Limb (tissue), 2 donors: ENCODE data around the gene DCDC2C.

ENCODE experiments used
- DNase-seq, 2 donors: peaks; one replicate each; pipeline ENCODE4 v3.0.0-alpha.2; 2016; ENCODE audit errors: extremely low spot score in 2 of 2

DCDC2C gene

GRCh38 chr2:3672861-3673678 lies 30.3 kb upstream of the DCDC2C start:
- DNase-seq: no peak

- DNase-seq: no peak
Observed at GRCh38 chr2:3674066-3674845, 29.1 kb upstream of the DCDC2C start.

- DNase-seq: no peak
Observed at GRCh38 chr2:3675687-3676086, 27.7 kb upstream of the DCDC2C start.

GRCh38 chr2:3677436-3677835 lies 25.9 kb upstream of the DCDC2C start:
- DNase-seq: no peak

GRCh38 chr2:3678212-3678611 lies 25.2 kb upstream of the DCDC2C start:
- no peak for DNase-seq

- DNase-seq: no peak
Observed at GRCh38 chr2:3679180-3679579, 24.2 kb upstream of the DCDC2C start.

- DNase-seq: no peak
Observed at GRCh38 chr2:3679616-3680393, 23.6 kb upstream of the DCDC2C start.

- no peak for DNase-seq
Observed at GRCh38 chr2:3680548-3681345, 22.6 kb upstream of the DCDC2C start.

- no peak for DNase-seq
Observed at GRCh38 chr2:3681625-3682024, 21.8 kb upstream of the DCDC2C start.

- no peak for DNase-seq
Observed at GRCh38 chr2:3682811-3683210, 20.6 kb upstream of the DCDC2C start.

- no peak for DNase-seq
Observed at GRCh38 chr2:3683748-3684454, 19.5 kb upstream of the DCDC2C start.

- DNase-seq: no peak
Observed at GRCh38 chr2:3689998-3690748, 13.2 kb upstream of the DCDC2C start.

- DNase-seq: no peak
Observed at GRCh38 chr2:3692375-3692774, 11.0 kb upstream of the DCDC2C start.

GRCh38 chr2:3696545-3696944 lies 6.8 kb upstream of the DCDC2C start:
- no peak for DNase-seq

- DNase-seq: no peak
Observed at GRCh38 chr2:3701071-3701470, 2.3 kb upstream of the DCDC2C start.

GRCh38 chr2:3703757-3704355 lies 481 bp downstream of the DCDC2C start:
- DNase-seq: no peak

GRCh38 chr2:3704692-3705091 lies 1.3 kb downstream of the DCDC2C start:
- no peak for DNase-seq

GRCh38 chr2:3705782-3706181 lies 2.4 kb downstream of the DCDC2C start:
- DNase-seq: no peak

- DNase-seq: no peak
Observed at GRCh38 chr2:3706892-3707291, 3.5 kb downstream of the DCDC2C start.
